Neural cell (in vitro differentiated cells): ENCODE measurements around the gene PODXL2. TPM values are rescaled to one million over a fixed set of nuclear protein-coding genes. Genes with fewer than 3 reads are reported as not detected.

ENCODE experiments used
- H2AFZ ChIP-seq: fragments of 200-600, 300-800 bp; sonication (generic), shearing (Covaris generic); 2 replicates; pipeline ENCODE4 v1.6.0; 2014; ENCODE audit warnings: low read depth, mild to moderate bottlenecking, antibody characterized with exemption, low read length, moderate library complexity
- H3F3A ChIP-seq: fragments of 200-600 bp; shearing (Covaris generic); 2 replicates; pipeline ENCODE4 v1.6.1; 2016; ENCODE audit warnings: mild to moderate bottlenecking, moderate library complexity, mixed read lengths, antibody characterized with exemption, low read length; ENCODE audit not compliant: insufficient read depth, poor library complexity, severe bottlenecking
- H3K27ac ChIP-seq: fragments of 200-600, 300-800 bp; sonication (generic), shearing (Covaris generic); 2 replicates; pipeline ENCODE4 v1.5.1; 2014; ENCODE audit warnings: mild to moderate bottlenecking, low read length, moderate library complexity
- H3K27me3 ChIP-seq: fragments of 300-800, 200-600 bp; sonication (generic), shearing (Covaris generic); 2 replicates; pipeline ENCODE4 v1.6.0; 2014; ENCODE audit warnings: mild to moderate bottlenecking, low read depth, low read length, moderate library complexity; ENCODE audit not compliant: insufficient read depth
- H3K36me3 ChIP-seq: fragments of 300-800, 200-600 bp; sonication (generic), shearing (Covaris generic); 2 replicates; pipeline ENCODE4 v1.5.1; 2014; ENCODE audit warnings: mild to moderate bottlenecking, antibody characterized with exemption, low read length, moderate library complexity; ENCODE audit not compliant: insufficient read depth
- H3K4me2 ChIP-seq: fragments of 300-800, 200-600 bp; sonication (generic), shearing (Covaris generic); 2 replicates; pipeline ENCODE4 v1.6.0; 2014; ENCODE audit warnings: mild to moderate bottlenecking, low read length
- H3K4me3 ChIP-seq: fragments of 300-800, 200-600 bp; sonication (generic), shearing (Covaris generic); 2 replicates; pipeline ENCODE4 v1.5.1; 2014; ENCODE audit warnings: mild to moderate bottlenecking, low read length, moderate library complexity
- H3K79me2 ChIP-seq: fragments of 200-600 bp; shearing (Covaris generic); replicated peaks from 2 replicates; pipeline ENCODE4 v1.6.0; 2014; ENCODE audit warnings: mild to moderate bottlenecking, low read length, moderate library complexity; ENCODE audit not compliant: insufficient read depth
- H3K9ac ChIP-seq: fragments of 300-800, 200-600 bp; sonication (generic), shearing (Covaris generic); 2 replicates; pipeline ENCODE4 v1.6.1; 2016; ENCODE audit warnings: mild to moderate bottlenecking, low read length, mixed read lengths
- H3K9me2 ChIP-seq: fragments of 200-600 bp; shearing (Covaris generic); 2 replicates; pipeline ENCODE4 v1.6.1; 2016; ENCODE audit warnings: mild to moderate bottlenecking, low read length, mixed read lengths; ENCODE audit not compliant: insufficient read depth
- H3K9me3 ChIP-seq: fragments of 200-600, 300-800 bp; sonication (generic), shearing (Covaris generic); 2 replicates; pipeline ENCODE4 v1.6.1; 2016; ENCODE audit warnings: mild to moderate bottlenecking, mixed run types, low read length, moderate library complexity, mixed read lengths
- H4K20me1 ChIP-seq: fragments of 200-600 bp; shearing (Covaris generic); 2 replicates; pipeline ENCODE4 v1.6.1; 2016; ENCODE audit warnings: mild to moderate bottlenecking, mixed run types; ENCODE audit not compliant: insufficient read depth
- EP300 ChIP-seq: fragments of 450-650 bp; conservative IDR thresholded peaks from 2 replicates; pipeline ENCODE4 v1.6.1; 2014; ENCODE audit warnings: antibody characterized with exemption, mild to moderate bottlenecking, moderate library complexity; ENCODE audit not compliant: poor library complexity, severe bottlenecking
- EZH2 ChIP-seq: fragments of 200-600, 300-800 bp; shearing (Covaris generic), sonication (generic); IDR thresholded peaks from 2 replicates; pipeline ENCODE4 v1.6.1; 2014; ENCODE audit warnings: antibody characterized with exemption, low read length, borderline replicate concordance, mild to moderate bottlenecking; ENCODE audit not compliant: insufficient read depth, poor library complexity, severe bottlenecking
- MXI1 ChIP-seq: fragments of 450-650 bp; conservative IDR thresholded peaks from 2 replicates; pipeline ENCODE4 v1.6.1; 2014; ENCODE audit warnings: antibody characterized with exemption, mild to moderate bottlenecking; ENCODE audit not compliant: poor library complexity, severe bottlenecking
- POLR2AphosphoS5 ChIP-seq: IDR thresholded peaks from 2 replicates; pipeline ENCODE4 v1.6.1; 2012
- RAD21 ChIP-seq: fragments of 450-650 bp; conservative IDR thresholded peaks from 2 replicates; pipeline ENCODE4 v1.6.1; 2014; ENCODE audit warnings: antibody characterized with exemption, mild to moderate bottlenecking, moderate library complexity
- SMC3 ChIP-seq: fragments of 450-650 bp; conservative IDR thresholded peaks from 2 replicates; pipeline ENCODE4 v1.6.1; 2014; ENCODE audit warnings: antibody characterized with exemption, mild to moderate bottlenecking, moderate library complexity; ENCODE audit not compliant: poor library complexity
- TAF1 ChIP-seq: IDR thresholded peaks from 2 replicates; pipeline ENCODE4 v1.6.1; 2012; ENCODE audit warnings: low read depth
- polyA plus RNA-seq: library from polyadenylated mRNA; depleted of rRNA; stranded (reverse); fragments of >200 nt; gene quantifications from 2 replicates; pipeline ENCODE4 v1.2.3, GENCODE V29; 2014
- TF ChIP-seq, protein P1 (sequence below): fragments of 450-650 bp; IDR thresholded peaks from 2 replicates; pipeline ENCODE4 v1.5.1; 2014; ENCODE audit warnings: antibody characterized with exemption, mild to moderate bottlenecking, moderate library complexity; ENCODE audit not compliant: poor library complexity, severe bottlenecking
- TF ChIP-seq, protein P2 (sequence below): IDR thresholded peaks from 2 replicates; pipeline ENCODE4 v1.6.1; 2012; ENCODE audit warnings: borderline replicate concordance

The PODXL2 gene
- polyA plus RNA-seq, 1 donor from 2014 or later: 266 TPM

DNA sequence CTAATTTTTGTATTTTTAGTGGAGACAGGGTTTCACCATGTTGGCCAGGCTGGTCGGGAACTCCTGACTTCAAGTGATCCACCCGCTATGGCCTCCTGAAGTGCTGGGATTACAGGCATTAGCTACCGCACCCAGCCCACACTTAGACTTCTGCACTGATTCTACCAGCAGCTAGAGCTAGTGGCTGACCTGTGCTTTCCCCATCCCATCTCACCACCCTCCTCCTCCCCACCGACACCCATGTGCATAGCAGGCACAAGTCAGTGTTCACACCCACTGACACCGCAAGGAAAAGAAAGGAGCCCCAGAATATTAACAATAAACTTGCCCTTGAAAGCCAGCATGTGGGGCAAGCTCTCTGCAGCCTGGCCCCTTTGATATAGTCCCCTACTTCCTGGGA, 32.6 kb downstream of the PODXL2 start:
- Histone ChIP-seq H3K27me3 (no peaks in the 10 kb centered on the region), H2AFZ (no peak overlapping the region), H3K79me2 (no peaks in the 10 kb centered on the region), H3K27ac (no peak overlapping the region), H3K36me3 (peaks cover 11% of the 10 kb centered on the region), H3K4me2 (no peak overlapping the region), H3K4me3 (no peak overlapping the region), H3K9ac (no peak overlapping the region), H4K20me1 (no peaks in the 10 kb centered on the region), H3K9me2 (no peaks in the 10 kb centered on the region), H3K9me3 (no peaks in the 10 kb centered on the region), H3F3A (no peaks in the 10 kb centered on the region)
- no peak for TF ChIP-seq TAF1
- TF ChIP-seq MXI1: no peak
- TF ChIP-seq SMC3: no peak
- TF ChIP-seq RAD21: no peak
- TF ChIP-seq, protein P1, sequence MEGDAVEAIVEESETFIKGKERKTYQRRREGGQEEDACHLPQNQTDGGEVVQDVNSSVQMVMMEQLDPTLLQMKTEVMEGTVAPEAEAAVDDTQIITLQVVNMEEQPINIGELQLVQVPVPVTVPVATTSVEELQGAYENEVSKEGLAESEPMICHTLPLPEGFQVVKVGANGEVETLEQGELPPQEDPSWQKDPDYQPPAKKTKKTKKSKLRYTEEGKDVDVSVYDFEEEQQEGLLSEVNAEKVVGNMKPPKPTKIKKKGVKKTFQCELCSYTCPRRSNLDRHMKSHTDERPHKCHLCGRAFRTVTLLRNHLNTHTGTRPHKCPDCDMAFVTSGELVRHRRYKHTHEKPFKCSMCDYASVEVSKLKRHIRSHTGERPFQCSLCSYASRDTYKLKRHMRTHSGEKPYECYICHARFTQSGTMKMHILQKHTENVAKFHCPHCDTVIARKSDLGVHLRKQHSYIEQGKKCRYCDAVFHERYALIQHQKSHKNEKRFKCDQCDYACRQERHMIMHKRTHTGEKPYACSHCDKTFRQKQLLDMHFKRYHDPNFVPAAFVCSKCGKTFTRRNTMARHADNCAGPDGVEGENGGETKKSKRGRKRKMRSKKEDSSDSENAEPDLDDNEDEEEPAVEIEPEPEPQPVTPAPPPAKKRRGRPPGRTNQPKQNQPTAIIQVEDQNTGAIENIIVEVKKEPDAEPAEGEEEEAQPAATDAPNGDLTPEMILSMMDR: no peak
- no peak for TF ChIP-seq EP300
- TF ChIP-seq POLR2AphosphoS5: no peak
- TF ChIP-seq EZH2: no peak
- TF ChIP-seq, protein P2, sequence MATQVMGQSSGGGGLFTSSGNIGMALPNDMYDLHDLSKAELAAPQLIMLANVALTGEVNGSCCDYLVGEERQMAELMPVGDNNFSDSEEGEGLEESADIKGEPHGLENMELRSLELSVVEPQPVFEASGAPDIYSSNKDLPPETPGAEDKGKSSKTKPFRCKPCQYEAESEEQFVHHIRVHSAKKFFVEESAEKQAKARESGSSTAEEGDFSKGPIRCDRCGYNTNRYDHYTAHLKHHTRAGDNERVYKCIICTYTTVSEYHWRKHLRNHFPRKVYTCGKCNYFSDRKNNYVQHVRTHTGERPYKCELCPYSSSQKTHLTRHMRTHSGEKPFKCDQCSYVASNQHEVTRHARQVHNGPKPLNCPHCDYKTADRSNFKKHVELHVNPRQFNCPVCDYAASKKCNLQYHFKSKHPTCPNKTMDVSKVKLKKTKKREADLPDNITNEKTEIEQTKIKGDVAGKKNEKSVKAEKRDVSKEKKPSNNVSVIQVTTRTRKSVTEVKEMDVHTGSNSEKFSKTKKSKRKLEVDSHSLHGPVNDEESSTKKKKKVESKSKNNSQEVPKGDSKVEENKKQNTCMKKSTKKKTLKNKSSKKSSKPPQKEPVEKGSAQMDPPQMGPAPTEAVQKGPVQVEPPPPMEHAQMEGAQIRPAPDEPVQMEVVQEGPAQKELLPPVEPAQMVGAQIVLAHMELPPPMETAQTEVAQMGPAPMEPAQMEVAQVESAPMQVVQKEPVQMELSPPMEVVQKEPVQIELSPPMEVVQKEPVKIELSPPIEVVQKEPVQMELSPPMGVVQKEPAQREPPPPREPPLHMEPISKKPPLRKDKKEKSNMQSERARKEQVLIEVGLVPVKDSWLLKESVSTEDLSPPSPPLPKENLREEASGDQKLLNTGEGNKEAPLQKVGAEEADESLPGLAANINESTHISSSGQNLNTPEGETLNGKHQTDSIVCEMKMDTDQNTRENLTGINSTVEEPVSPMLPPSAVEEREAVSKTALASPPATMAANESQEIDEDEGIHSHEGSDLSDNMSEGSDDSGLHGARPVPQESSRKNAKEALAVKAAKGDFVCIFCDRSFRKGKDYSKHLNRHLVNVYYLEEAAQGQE: no peak

DNA sequence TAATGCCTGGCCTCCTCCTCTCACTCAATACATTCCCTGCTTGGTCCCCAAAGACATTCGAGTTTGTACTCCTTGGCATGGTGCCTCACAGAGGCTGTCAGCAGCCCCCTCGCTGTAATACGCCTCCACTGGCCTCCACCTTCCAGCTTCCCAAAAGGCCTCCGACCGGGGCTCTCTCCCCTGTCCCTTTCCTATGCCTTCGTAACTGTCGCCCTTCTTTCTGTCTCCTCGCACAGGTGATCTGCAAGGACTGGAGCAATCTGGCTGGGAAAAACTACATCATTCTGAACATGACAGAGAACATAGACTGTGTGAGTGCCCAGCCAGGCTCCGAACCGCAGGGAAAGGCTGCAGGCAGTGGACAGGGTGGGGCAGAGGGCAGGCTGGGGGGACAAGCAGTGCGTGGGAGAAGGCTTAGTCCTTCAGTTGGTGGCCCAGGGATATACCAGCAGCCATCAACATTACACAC, 33.0 kb downstream of the PODXL2 start:
- H3K27me3 ChIP-seq: no peaks in the 10 kb centered on the region
- H3K79me2 ChIP-seq: no peaks in the 10 kb centered on the region
- no peaks in the 10 kb centered on the region for H3K9me3 ChIP-seq
- no peaks in the 10 kb centered on the region for H4K20me1 ChIP-seq
- H3K4me3 ChIP-seq: no peak overlapping the region
- H3K9ac ChIP-seq: no peak overlapping the region
- no peak overlapping the region for H3K4me2 ChIP-seq
- H3K9me2 ChIP-seq: no peaks in the 10 kb centered on the region
- no peak overlapping the region for H3K27ac ChIP-seq
- H2AFZ ChIP-seq: no peak overlapping the region
- H3K36me3 ChIP-seq: peaks cover 12% of the 10 kb centered on the region
- H3F3A ChIP-seq: no peaks in the 10 kb centered on the region
- TF ChIP-seq TAF1: no peak
- no peak for TF ChIP-seq EP300
- no peak for TF ChIP-seq RAD21
- no peak for TF ChIP-seq POLR2AphosphoS5
- TF ChIP-seq MXI1: no peak
- TF ChIP-seq, protein P1: no peak
- no peak for TF ChIP-seq EZH2
- TF ChIP-seq, protein P2: no peak
- TF ChIP-seq SMC3: no peak
